SK-N-MC (cell line): ENCODE results near the gene COG2.

Source experiments
- EZH2 ChIP-seq: fragments of 200-600 bp; sonication (generic); IDR thresholded peaks from one replicate; pipeline ENCODE4 v1.6.1; 2017; ENCODE audit warnings: antibody characterized with exemption
- FOXP2 ChIP-seq: optimal IDR thresholded peaks from 2 replicates; pipeline ENCODE3; 2011; ENCODE audit warnings: mild to moderate bottlenecking, moderate library complexity; ENCODE audit not compliant: insufficient read depth; ENCODE audit errors: extremely low read length, control extremely low read depth
- POLR2AphosphoS5 ChIP-seq: IDR thresholded peaks from 2 replicates; pipeline ENCODE4 v1.6.1; 2012; ENCODE audit warnings: mild to moderate bottlenecking, low read depth, low read length, borderline replicate concordance

GRCh38 chr1:230611878-230612235 lies 30.4 kb upstream of the COG2 start:
- TF ChIP-seq POLR2AphosphoS5 (no peak), EZH2 (no peak), FOXP2 (no peak)
